A549 (cell line): ENCODE data around the gene AKT1S1. TPM values are rescaled to one million over a fixed set of nuclear protein-coding genes. Genes with fewer than 3 reads are reported as not detected.

Experiments used
- ATAC-seq, 2 experiments: fragments of 200-7000 bp in 1 of 2; fragments of >200 bp in 1 of 2; cut with Nextera tagmentation in 1 of 2; cut with Tn5 transposase in 1 of 2; 3 replicates each; pipeline versions ENCODE4 v1.8.0 to v1.9.1; 2018 to 2020; ENCODE audit warnings: mild to moderate bottlenecking in 1 of 2, moderate library complexity in 1 of 2
- CTCF ChIA-PET: fragments of 300-600 bp; sonication (Branson Sonifier 250); formaldehyde crosslinking; extraction: SDS; loops from one replicate; lab custom pipeline; 2021; ENCODE audit warnings: antibody characterized with exemption, inconsistent platforms; lab: Yijun Ruan, JAX
- POLR2A ChIA-PET: fragments of 350-600 bp; formaldehyde crosslinking; extraction: SDS; loops from one replicate; lab custom pipeline; 2021; ENCODE audit warnings: antibody characterized with exemption, inconsistent platforms; lab: Yijun Ruan, JAX
- DNase-seq, 2 experiments: peaks; one replicate each; pipeline versions ENCODE4 v3.0.0 to v3.0.0-alpha.2; 2011 to 2016; ENCODE audit warnings: low read depth in 1 of 2, low spot score in 1 of 2
- FAIRE-seq: peaks from 2 replicates; lab custom pipeline; 2011; peaks lifted over from hg19 to GRCh38; lab: Jason Lieb, UNC
- H3K27ac ChIP-seq, 2 experiments: fragments of >200 bp; sonication (Bioruptor Twin); formaldehyde crosslinking; 3 replicates each; pipeline ENCODE4 v1.5.1; 2016 to 2017
- H3K4me1 ChIP-seq: fragments of >200 bp; sonication (Bioruptor Twin); formaldehyde crosslinking; 3 replicates; pipeline ENCODE4 v1.6.1; 2016
- H3K4me2 ChIP-seq: fragments of >200 bp; sonication (Bioruptor Twin); formaldehyde crosslinking; 3 replicates; pipeline ENCODE4 v1.6.1; 2016
- H3K4me3 ChIP-seq: fragments of >200 bp; sonication (Bioruptor Twin); formaldehyde crosslinking; 3 replicates; pipeline ENCODE4 v1.5.1; 2016
- H3K9me3 ChIP-seq: fragments of >200 bp; sonication (Bioruptor Twin); formaldehyde crosslinking; 3 replicates; pipeline ENCODE4 v1.6.1; 2016
- EP300 ChIP-seq, 2 experiments: fragments of >200 bp; sonication (Bioruptor Twin); formaldehyde crosslinking; IDR thresholded peaks; 2 replicates in 1 of 2; 3 replicates in 1 of 2; pipeline ENCODE4 v1.6.1; 2016 to 2017
- FOSB ChIP-seq: fragments of 250-450 bp; sonication (Bioruptor Pico); IDR thresholded peaks from 2 replicates; pipeline ENCODE4 v1.5.0; 2020; ENCODE audit warnings: mild to moderate bottlenecking, moderate library complexity
- GATA3 ChIP-seq: IDR thresholded peaks from 2 replicates; pipeline ENCODE4 v1.6.1; 2012; ENCODE audit warnings: borderline replicate concordance
- HDAC2 ChIP-seq: fragments of 200-600 bp; sonication (generic); IDR thresholded peaks from 2 replicates; pipeline ENCODE4 v1.6.1; 2016
- JUN ChIP-seq, 2 experiments: fragments of >200 bp; sonication (Bioruptor Twin); formaldehyde crosslinking; IDR thresholded peaks; 2 replicates in 1 of 2; 3 replicates in 1 of 2; pipeline ENCODE4 v1.6.1; 2016 to 2017
- KDM1A ChIP-seq: fragments of 200-600 bp; sonication (generic); IDR thresholded peaks from 2 replicates; pipeline ENCODE4 v1.6.1; 2016; ENCODE audit warnings: low read depth, mild to moderate bottlenecking
- KDM5A ChIP-seq: fragments of 200-600 bp; sonication (generic); IDR thresholded peaks from 2 replicates; pipeline ENCODE4 v1.6.1; 2016; ENCODE audit warnings: antibody characterized with exemption, mild to moderate bottlenecking
- POLR2A ChIP-seq: IDR thresholded peaks from 2 replicates; pipeline ENCODE4 v1.6.1; 2012; ENCODE audit warnings: mild to moderate bottlenecking, low read length
- POLR2AphosphoS2 ChIP-seq: conservative IDR thresholded peaks from 2 replicates; pipeline ENCODE4 v1.6.1; 2012; ENCODE audit warnings: low read length, improper control_type of control experiment, inconsistent platforms
- WGBS: methylation state at CpG from one replicate; pipeline ENCODE4 v1.1.6; 2017; ENCODE audit errors: missing lambda C conversion rate; 5-methylcytosine and 5-hydroxymethylcytosine counted together
- polyA plus RNA-seq, 4 experiments: library from polyadenylated mRNA; depleted of rRNA in 3 of 4; stranded (reverse); fragments of >200 nt; fragmentation: RNase III in 1 of 4; extraction: RNeasy Plus Mini Kit Qiagen cat#74134 plus additional on column Dnase treatment in 1 of 4; gene quantifications; 2 replicates in 3 of 4; 3 replicates in 1 of 4; pipeline ENCODE4 v1.2.3, GENCODE V29; 2011 to 2017
- TF ChIP-seq, protein P1 (sequence below): fragments of >200 bp; sonication (Bioruptor Twin); formaldehyde crosslinking; IDR thresholded peaks from 3 replicates; pipeline ENCODE4 v1.6.1; 2016
- TF ChIP-seq, protein P2 (sequence below): fragments of 250-450 bp; sonication (Bioruptor Pico); IDR thresholded peaks from 2 replicates; pipeline ENCODE4 v1.5.0; 2020; ENCODE audit warnings: low read depth, mild to moderate bottlenecking, moderate library complexity
- TF ChIP-seq, protein P3 (sequence below): IDR thresholded peaks from 2 replicates; pipeline ENCODE4 v1.6.1; 2012
- TF ChIP-seq, protein P4 (sequence below): IDR thresholded peaks from 2 replicates; pipeline ENCODE4 v1.6.1; 2012; ENCODE audit warnings: low read depth, borderline replicate concordance
- TF ChIP-seq, protein P5 (sequence below): IDR thresholded peaks from 2 replicates; pipeline ENCODE4 v1.6.1; 2012

Gene AKT1S1
- polyA plus RNA-seq, 2 of the 4 experiments (the other 2 are of a cell fraction), result 39.2 to 75.9 TPM

DNA sequence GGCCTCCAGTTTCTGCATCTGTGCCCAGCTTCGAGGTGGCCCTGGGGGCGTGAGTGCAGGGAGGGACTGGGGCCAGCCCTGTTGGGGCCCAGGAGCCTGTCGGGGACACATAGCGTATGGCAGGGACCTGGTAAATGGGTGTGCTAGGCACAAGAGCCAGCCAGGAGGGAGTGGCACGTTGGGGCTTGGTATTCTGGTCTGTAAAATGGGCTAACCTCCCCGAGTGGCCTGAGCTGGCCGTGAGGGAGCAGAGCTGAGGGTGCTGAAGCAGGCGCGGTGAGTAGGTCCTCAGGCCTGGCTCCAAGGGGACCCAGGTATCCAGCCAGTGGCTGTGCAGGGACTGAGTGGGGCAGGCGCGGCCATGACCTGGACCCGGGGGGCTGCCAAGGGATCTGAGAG is 21.9 kb downstream of the AKT1S1 start:
- DNase-seq (no peak), ATAC-seq (no peak; a peak in 1 of 6 replicates), FAIRE-seq (no peak)
- WGBS, result 92% methylated on average over 12 of the region's 12 CpGs
- H3K4me2 ChIP-seq, result no peak overlapping the region
- CTCF ChIA-PET, result interaction anchor here (0.6 to 2.8 kb wide), 3 partner anchors 8 to 172 kb away, joined by 4 to 13 read pairs (median 7); no protein-coding TSS in a partner anchor
- H3K4me1 ChIP-seq, result peaks cover 32% of the 10 kb centered on the region
- TF ChIP-seq KDM1A (peak; percentile 76; the same call in 1 of the 2 replicates), POLR2AphosphoS2 (no peak), EP300 (IDR thresholded peaks at IDR 0.05) (no peak), FOSB (CRISPR knock-in tag) (no peak), GATA3 (no peak)
- TF ChIP-seq, protein P1, sequence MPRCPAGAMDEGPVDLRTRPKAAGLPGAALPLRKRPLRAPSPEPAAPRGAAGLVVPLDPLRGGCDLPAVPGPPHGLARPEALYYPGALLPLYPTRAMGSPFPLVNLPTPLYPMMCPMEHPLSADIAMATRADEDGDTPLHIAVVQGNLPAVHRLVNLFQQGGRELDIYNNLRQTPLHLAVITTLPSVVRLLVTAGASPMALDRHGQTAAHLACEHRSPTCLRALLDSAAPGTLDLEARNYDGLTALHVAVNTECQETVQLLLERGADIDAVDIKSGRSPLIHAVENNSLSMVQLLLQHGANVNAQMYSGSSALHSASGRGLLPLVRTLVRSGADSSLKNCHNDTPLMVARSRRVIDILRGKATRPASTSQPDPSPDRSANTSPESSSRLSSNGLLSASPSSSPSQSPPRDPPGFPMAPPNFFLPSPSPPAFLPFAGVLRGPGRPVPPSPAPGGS, result 0 out of 3 replicates have a peak, but pooled peaks have one; percentile 8
- TF ChIP-seq, protein P2, sequence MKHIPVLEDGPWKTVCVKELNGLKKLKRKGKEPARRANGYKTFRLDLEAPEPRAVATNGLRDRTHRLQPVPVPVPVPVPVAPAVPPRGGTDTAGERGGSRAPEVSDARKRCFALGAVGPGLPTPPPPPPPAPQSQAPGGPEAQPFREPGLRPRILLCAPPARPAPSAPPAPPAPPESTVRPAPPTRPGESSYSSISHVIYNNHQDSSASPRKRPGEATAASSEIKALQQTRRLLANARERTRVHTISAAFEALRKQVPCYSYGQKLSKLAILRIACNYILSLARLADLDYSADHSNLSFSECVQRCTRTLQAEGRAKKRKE (CRISPR knock-in tag), result no peak
- no peak overlapping the region for H3K4me3 ChIP-seq
- H3K9me3 ChIP-seq, result no peaks in the 10 kb centered on the region
- H3K27ac ChIP-seq, result no peak overlapping the region
- POLR2A ChIA-PET, result no interaction called here

DNA sequence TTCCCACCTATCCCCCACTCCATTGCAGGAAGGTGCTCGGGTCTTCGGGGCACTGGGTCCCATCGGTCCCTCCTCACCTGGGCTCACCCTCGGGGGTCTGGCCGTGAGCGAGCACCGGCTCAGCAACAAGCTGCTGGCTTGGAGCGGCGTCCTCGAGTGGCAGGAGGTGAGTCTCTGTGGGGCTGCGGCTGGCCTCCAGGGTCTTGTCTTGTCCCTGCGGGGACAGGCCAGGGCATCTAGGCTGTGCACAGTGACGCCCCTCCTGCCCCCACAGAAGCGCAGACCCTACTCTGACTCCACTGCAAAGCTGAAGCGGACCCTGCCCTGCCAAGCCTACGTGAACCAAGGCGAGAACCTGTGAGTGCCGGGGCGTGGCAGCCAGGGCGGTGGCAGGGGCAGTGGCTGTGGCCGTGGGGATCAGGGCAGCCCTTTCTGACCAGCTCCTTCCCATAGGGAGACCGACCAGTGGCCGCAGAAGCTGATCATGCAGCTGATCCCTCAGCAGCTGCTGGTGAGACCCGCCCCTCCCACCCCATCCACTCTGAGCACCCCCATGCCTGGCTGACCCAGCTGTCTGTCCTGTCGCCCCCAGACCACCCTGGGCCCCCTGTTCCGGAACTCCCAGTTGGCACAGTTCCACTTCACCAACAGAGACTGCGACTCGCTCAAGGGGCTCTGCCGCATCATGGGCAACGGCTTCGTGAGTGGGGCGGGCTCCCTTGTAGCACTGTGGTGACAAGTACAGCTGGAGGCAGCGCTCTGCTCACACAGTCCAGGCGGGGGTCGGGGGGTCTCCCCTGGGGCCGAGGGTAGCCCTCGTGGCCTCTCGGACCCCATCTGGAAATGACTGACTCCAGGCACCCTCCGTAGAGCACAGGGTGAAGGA is 22.5 kb downstream of the AKT1S1 start:
- DNase-seq, result no peak
- no peaks in the 10 kb centered on the region for H3K9me3 ChIP-seq
- TF ChIP-seq, protein P3, sequence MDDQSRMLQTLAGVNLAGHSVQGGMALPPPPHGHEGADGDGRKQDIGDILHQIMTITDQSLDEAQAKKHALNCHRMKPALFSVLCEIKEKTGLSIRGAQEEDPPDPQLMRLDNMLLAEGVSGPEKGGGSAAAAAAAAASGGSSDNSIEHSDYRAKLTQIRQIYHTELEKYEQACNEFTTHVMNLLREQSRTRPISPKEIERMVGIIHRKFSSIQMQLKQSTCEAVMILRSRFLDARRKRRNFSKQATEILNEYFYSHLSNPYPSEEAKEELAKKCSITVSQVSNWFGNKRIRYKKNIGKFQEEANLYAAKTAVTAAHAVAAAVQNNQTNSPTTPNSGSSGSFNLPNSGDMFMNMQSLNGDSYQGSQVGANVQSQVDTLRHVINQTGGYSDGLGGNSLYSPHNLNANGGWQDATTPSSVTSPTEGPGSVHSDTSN, result 0 out of 2 replicates have a peak, but pooled peaks have one; percentile 56
- TF ChIP-seq, protein P4, sequence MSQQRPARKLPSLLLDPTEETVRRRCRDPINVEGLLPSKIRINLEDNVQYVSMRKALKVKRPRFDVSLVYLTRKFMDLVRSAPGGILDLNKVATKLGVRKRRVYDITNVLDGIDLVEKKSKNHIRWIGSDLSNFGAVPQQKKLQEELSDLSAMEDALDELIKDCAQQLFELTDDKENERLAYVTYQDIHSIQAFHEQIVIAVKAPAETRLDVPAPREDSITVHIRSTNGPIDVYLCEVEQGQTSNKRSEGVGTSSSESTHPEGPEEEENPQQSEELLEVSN, result no peak
- 0 out of 2 replicates have a peak, but pooled peaks have one; percentile 20 for TF ChIP-seq POLR2A
- TF ChIP-seq, protein P2 (CRISPR knock-in tag), result no peak
- TF ChIP-seq KDM5A, result no peak
- TF ChIP-seq, protein P5, sequence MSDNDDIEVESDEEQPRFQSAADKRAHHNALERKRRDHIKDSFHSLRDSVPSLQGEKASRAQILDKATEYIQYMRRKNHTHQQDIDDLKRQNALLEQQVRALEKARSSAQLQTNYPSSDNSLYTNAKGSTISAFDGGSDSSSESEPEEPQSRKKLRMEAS, result no peak
- peak in 1 of 2 experiments; percentile 8; a peak in 1 of 5 replicates for TF ChIP-seq JUN (IDR thresholded peaks at IDR 0.05)
- no peak for FAIRE-seq
- ATAC-seq, result no peak
- 93% methylated on average over 29 of the region's 39 CpGs for WGBS
- H3K4me2 ChIP-seq, result no peak overlapping the region
- ChIA-PET CTCF (interaction anchor here (0.6 to 2.8 kb wide), 3 partner anchors 9 to 171 kb away, joined by 4 to 13 read pairs (median 7); no protein-coding TSS in a partner anchor), POLR2A (interaction anchor here (1.6 kb wide), 1 partner anchor 13 kb away, joined by 4 read pairs; the partner anchor contains the start of gene PNKP)
- H3K4me1 ChIP-seq, result peaks cover 30% of the 10 kb centered on the region
- no peak overlapping the region for H3K4me3 ChIP-seq
- no peak overlapping the region for H3K27ac ChIP-seq

DNA sequence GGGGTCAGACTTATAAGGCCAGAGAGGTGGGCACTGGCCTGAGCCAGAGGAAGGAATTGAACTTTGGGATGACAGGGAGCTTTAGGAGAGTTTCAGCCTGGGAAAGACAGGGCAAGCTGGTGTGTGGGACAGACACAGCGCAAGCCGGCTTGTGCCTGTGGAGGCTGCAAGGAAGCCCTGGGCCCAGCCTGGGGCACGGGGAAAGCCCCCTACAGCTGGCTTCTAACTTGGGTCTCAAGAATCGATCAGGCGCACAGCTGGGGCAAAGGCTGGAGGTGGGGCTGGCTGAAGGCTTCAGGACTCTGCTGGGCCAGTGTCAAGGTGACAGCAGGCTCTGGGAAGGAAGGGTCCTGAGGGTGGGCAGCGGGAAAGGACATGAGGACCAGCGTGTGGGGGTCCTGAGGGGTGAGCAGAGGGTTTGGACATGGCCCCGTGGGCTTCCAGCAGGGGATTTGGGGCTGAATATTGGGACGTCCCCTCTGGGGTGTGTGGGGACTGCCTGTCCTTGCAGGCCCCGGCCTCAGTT is 23.2 kb downstream of the AKT1S1 start:
- FAIRE-seq, result no peak
- H3K4me3 ChIP-seq, result no peak overlapping the region
- peaks cover 23% of the 10 kb centered on the region for H3K4me1 ChIP-seq
- DNase-seq, result no peak
- no peak for ATAC-seq
- ChIA-PET POLR2A (interaction anchor here (0.7 to 1.6 kb wide), 2 partner anchors 11 to 14 kb away, joined by 3 to 4 read pairs; partner anchors contain the start of gene PNKP), CTCF (interaction anchor here (0.6 to 2.8 kb wide), 5 partner anchors 10 to 101 kb away, joined by 3 to 13 read pairs (median 4); no protein-coding TSS in a partner anchor)
- no peak for TF ChIP-seq HDAC2
- TF ChIP-seq POLR2AphosphoS2, result 0 out of 2 replicates have a peak, but pooled peaks have one; percentile 12
- no peaks in the 10 kb centered on the region for H3K9me3 ChIP-seq
- no peak overlapping the region; the same call in 2 of the 3 replicates for H3K4me2 ChIP-seq
- H3K27ac ChIP-seq, result no peak overlapping the region
- WGBS, result 92% methylated on average over 10 of the region's 10 CpGs
